GM19193 (cell line): ENCODE results near the gene CARNS1.
A peak's percentile ranks its signal among the peaks of the same experiment; 100 is the strongest.

Experiments
- POLR2A ChIP-seq: IDR thresholded peaks from 4 replicates; pipeline ENCODE4 v1.6.1; 2011; ENCODE audit not compliant: insufficient read depth, insufficient read length; ENCODE audit errors: extremely low read depth

The CARNS1 gene

DNA sequence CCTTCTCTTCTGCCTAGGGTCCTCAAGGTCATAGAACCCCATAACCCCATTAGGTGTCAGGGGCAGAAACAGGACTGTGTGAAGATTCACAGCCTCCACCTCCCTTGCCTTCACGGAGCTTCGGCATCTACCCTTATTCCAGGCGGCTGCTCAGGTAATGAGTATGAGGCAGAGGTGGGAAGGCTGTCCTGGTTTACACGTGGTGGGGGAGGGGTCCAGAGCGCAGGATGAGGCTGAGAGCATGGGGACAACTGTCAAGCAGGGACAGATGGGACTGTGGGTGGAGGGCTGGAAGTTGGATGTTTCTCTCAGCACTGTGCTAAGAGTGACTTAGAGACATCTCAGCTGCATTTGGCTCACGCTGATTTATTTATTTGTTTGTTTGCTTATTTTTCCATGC, 28.0 kb upstream of the CARNS1 start:
- no peak for TF ChIP-seq POLR2A

DNA sequence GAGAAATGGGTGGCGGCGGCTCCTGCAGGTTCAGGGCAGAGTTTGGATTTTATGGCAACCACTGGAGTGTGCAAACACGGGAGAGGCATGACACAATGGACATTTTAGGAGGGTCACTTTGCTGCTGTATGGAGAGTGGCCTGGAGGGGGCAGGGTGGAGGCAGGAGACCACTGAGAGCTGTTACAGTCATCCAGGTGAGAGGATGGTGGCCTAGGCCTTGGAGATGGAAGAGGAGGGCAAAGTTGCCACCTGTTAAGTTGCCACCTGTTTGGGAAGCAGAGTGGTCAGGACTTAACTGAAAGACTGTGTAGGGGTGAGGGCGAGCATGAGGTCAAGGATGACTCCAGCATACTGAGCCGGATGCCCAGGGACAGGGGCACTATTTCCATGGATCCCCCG, 26.0 kb upstream of the CARNS1 start:
- no peak for TF ChIP-seq POLR2A

DNA sequence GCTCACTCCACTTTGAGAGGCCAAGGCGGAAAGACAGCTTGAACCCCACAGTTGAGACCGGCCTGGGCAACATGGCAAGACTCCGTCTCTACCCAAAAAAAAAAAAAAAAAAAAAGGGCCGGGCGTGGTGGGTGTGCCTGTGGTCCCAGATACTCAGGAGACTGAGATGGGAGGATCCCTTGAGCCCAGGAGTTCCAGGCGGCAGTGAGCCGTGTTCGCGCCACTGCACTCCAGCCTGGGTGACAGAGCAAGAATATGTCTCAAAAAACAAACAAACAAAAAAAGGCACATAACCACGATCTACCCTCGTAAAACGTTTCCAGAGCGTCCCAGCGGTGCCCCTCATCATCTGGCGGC, 24.6 kb upstream of the CARNS1 start:
- no peak for TF ChIP-seq POLR2A

DNA sequence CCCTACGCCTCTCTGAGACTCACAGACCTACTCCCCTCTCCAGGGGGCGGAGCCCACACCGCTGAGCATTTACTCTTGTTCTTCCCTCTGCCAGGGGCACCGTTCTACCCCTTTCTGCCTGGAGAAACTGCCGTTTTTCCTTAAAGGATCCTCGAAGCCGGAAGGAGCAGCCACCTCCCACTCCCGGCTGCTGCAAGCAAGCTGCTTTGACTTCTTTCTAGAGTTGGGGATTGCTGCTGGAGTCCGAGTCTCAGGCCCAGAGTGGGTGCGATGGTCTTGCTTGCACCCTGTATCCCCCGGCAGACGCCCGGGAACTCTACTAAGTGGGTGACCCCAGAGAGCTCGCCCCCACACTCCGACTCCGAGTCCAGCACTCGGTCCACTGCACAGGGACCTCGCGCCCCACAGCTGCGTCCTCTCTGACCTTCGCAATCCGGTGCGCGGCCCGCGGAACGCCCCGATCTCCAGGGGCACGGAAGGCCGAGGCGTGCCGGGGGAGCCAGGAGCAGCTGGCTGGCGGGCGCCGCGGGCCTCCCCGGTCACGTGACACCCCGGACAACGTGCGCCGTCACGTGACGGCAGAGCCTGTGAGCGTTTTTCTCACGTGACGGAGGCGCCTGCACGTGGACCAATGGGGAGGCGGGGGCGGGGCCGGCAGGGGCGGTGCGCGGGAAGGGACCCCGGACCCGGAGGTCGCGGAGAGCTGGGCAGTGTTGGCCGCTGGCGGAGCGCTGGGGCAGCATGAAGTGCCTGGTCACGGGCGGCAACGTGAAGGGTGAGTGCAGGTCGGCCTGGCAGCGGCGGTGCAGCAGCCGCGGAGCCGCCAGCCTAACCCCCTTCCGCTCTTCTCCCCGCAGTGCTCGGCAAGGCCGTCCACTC, 23.9 kb upstream of the CARNS1 start, which contains the start of gene RAD9A:
TSS of gene RAD9A (plus strand) at position 683 of the 879 bp plus-strand sequence. CDS start at position 742, 59 bp downstream.
- peak; percentile 80 for TF ChIP-seq POLR2A

DNA sequence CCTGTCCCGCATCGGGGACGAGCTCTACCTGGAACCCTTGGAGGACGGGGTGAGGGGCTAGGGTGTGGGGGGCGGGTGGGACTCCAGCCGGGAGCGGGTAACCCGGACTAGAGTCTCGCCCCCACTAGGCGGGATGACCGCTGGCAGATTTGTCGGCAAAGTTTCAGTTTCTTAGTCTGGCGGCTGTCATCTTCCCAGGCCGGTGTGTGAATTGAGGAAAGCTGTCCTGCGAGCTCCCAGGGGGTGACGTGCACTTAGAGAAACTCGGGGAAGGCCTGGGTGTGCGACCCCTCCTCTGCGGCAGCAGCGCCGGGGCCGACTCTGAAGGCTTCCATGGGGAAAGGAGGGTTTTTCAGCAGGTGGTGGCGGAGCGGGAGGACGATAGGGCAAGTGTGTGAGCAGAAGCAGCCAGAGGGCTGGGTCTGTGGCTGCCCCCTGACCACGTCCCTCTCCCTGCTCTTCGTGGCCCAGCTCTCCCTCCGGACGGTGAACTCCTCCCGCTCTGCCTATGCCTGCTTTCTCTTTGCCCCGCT, 23.2 kb upstream of the CARNS1 start:
- TF ChIP-seq POLR2A, result no peak

DNA sequence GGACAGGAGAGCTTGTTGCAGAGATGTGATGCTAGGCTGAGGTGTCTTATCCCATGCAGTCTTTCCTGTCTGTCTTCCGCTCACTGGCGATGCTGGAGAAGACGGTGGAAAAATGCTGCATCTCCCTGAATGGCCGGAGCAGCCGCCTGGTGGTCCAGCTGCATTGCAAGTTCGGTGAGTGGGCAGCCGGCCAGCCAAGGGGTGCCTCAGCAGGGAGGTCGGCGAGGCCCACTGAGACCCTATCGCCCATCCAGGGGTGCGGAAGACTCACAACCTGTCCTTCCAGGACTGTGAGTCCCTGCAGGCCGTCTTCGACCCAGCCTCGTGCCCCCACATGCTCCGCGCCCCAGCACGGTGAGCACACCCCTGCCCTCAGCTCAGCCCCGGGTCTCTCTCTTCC, 22.0 kb upstream of the CARNS1 start:
- no peak for TF ChIP-seq POLR2A

DNA sequence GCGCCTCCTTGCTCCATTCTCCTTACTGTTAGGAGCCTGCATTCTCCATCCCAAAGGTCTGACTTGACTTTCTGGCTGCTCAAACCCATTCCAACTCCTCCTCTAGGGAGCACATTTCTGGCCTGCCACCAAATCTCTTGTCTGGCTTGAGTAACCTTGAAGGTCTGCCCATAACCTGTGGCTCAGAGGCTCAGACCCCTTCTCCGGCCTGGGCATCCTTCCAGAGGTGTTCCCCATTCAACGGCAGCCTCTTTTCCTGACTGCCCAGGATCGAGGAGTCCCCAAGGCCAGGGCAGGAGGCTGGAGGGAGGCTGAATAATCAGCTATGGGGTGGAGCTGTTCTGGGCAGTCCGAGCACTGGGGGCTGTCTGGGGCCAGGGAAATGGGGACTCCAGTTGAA, 21.5 kb upstream of the CARNS1 start:
- TF ChIP-seq POLR2A, result no peak

DNA sequence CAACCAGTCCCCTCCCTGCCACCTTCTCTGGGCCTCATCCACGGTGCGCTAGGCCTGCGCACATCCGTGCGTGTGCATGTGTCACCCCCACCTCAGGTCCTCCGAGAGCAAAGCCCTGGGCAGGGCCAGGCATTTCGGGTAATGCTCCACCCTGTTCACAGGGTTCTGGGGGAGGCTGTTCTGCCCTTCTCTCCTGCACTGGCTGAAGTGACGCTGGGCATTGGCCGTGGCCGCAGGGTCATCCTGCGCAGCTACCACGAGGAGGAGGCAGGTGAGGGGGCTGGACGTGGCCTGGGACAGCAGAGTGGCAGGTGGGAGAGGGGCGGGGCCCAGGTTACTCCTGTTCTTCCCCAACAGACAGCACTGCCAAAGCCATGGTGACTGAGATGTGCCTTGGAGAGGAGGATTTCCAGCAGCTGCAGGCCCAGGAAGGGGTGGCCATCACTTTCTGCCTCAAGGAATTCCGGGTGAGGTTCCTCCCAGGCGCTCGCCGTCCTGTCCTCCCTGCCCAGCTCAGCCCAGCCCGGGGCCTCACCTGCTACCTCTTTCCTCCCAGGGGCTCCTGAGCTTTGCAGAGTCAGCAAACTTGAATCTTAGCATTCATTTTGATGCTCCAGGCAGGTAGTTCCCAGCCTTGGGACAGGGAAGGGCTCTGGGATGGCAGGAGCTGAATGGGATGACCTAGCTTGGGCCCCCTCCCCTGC, 19.8 kb upstream of the CARNS1 start:
- no peak for TF ChIP-seq POLR2A

DNA sequence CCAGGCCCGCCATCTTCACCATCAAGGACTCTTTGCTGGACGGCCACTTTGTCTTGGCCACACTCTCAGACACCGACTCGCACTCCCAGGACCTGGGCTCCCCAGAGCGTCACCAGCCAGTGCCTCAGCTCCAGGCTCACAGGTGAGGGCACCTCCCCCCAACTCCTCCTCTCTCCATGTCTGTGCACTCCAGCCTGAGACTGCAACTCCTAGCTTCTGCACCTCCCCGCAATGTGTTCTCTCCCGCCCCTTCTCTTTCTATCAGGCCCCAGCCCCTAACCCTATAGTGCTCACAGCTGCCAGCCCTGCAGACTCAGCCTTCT, 19.3 kb upstream of the CARNS1 start:
- no peak for TF ChIP-seq POLR2A

DNA sequence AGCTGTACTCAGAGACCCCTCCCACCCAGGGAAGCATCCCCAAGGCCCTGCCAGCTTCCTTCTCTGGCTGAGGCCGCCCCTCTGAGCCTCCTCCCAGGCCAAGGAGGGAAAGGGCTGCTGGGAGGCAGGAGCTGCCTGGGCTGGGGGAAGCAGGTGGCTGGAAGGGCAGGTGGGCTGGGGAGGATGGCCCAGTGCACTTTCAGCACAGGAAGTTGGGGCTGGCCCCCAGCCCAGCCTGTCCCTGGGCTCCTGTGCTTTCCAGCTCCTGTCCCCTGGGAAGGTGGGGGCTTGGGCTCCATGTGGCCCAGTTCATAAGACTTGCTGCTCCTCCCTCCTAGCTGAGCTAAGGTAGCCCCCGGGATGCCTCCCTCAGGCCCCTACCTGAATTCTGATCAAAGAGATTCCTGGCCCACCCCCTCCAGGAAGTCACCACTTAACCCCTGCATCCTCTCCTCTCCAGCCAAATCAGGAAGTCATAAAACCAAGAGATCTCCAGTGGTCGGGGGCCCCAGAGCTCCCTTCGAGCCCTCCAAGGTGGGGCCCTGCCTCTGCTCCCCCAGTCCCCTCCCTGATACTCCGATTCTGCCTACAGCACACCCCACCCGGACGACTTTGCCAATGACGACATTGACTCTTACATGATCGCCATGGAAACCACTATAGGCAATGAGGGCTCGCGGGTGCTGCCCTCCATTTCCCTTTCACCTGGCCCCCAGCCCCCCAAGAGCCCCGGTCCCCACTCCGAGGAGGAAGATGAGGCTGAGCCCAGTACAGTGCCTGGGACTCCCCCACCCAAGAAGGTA, 18.7 kb upstream of the CARNS1 start:
- TF ChIP-seq POLR2A, result no peak

DNA sequence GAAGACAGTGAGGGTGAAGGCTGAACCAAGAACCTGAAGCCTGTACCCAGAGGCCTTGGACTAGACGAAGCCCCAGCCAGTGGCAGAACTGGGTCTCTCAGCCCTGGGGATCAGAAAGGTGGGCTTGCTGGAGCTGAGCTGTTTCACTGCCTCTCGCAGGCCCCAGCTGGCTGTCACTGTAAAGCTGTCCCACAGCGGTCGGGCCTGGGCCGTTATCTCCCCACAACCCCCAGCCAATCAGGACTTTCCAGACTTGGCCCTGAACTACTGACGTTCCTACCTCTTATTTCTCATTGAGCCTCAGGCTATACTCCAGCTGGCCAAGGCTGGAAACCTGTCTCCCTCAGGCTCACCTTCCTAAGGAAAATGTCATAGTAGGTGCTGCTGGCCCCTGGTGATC, 17.9 kb upstream of the CARNS1 start:
- no peak for TF ChIP-seq POLR2A

DNA sequence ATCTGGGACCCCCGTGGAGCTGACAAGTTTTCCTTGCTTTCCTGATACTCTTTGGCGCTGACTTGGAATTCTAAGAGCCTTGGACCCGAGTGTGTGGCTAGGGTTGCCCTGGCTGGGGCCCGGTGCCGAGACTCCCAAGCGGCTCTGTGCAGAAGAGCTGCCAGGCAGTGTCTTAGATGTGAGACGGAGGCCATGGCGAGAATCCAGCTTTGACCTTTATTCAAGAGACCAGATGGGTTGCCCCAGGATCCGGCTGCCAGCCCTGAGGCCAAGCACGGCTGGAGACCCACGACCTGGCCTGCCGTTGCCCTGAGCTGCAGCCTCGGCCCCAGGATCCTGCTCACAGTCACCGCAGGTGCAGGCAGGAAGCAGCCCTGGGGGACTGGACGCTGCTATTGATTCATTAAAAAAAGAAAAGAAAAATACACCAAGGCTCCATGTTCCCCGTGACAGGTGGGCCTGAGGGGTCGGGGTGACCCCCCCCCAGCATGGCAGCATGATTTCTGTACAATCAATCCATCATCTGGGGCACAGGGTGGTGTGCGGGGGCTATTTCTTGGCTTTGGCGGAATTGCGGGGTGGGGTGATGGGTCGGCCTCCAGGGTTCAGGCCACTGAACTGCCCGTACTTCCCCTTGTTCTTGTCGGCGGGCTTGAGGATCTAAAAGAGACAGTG, 17.4 kb upstream of the CARNS1 start:
- no peak for TF ChIP-seq POLR2A

DNA sequence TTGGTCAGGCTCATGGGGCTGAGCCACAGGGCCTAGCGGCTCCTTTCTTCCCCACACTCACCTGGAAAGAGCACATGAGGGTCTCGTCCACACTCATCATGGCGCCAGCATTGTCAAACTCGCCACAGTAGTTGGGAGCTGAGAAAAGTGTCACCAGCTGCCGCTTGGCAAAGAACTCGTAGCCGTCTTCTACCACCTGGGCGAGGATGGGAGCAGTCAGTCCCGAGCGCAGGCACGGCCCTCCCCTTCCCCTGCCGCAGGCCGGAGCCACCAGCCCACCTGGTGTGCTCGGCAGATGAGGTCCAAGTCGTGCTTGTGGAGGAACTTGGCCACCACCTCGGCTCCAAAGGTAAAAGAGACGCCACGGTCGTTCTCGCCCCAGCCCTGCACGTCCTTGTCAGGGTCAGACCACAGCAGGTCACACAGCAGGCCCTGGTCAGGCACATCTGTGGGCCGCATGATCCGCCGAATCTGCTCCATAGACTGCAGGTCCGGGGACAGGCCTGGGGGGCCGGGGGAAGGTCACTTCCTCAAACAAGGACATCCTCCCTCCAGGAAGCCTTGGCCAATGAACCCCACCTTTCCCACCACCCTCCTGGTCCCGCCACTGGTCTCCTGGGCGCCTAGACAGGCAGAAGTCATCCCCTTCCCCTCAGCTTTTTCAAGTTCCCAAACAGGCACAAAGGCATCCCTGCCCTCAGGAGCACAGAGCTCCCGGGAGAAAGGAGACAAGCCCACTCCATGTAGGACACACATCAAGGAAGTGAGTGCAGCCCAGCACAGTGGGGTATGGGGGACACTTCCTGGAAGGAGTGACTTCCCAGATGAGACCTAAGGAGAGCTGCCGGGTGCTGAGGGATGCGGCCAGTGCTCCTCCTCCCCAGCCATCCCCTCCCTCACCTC, 16.6 kb upstream of the CARNS1 start:
- no peak for TF ChIP-seq POLR2A
